ENCODE data around the gene ULK2.

Gene ULK2

GRCh38 chr17:19857640-19858039 lies 10.1 kb downstream of the ULK2 start:
- H3K9ac ChIP-seq (ENCODE audit: low read length), result no peak overlapping the region
- no peaks in the 10 kb centered on the region for H3K36me3 ChIP-seq (ENCODE audit: control insufficient read depth, insufficient read depth, low read length)
- H3K4me3 ChIP-seq (ENCODE audit: low read length), result no peak overlapping the region
- no peaks in the 10 kb centered on the region for H3K9me3 ChIP-seq (ENCODE audit: control insufficient read depth, low read length)
- no peaks in the 10 kb centered on the region for H3K27me3 ChIP-seq (ENCODE audit: control insufficient read depth, insufficient read depth, low read length)
- H3K4me1 ChIP-seq (ENCODE audit: control insufficient read depth, insufficient read depth, low read length), result no peaks in the 10 kb centered on the region

- Histone ChIP-seq H3K9me3 (ENCODE audit: control insufficient read depth, low read length) (no peaks in the 10 kb centered on the region), H3K4me3 (ENCODE audit: low read length) (no peak overlapping the region), H3K27me3 (ENCODE audit: control insufficient read depth, insufficient read depth, low read length) (no peaks in the 10 kb centered on the region), H3K36me3 (ENCODE audit: control insufficient read depth, insufficient read depth, low read length) (no peaks in the 10 kb centered on the region), H3K4me1 (ENCODE audit: control insufficient read depth, insufficient read depth, low read length) (no peaks in the 10 kb centered on the region), H3K9ac (ENCODE audit: low read length) (no peak overlapping the region)
Observed at GRCh38 chr17:19833914-19834313, 33.8 kb downstream of the ULK2 start.

- Histone ChIP-seq H3K36me3 (ENCODE audit: control insufficient read depth, insufficient read depth, low read length) (no peaks in the 10 kb centered on the region), H3K9me3 (ENCODE audit: control insufficient read depth, low read length) (no peaks in the 10 kb centered on the region), H3K4me3 (ENCODE audit: low read length) (no peak overlapping the region), H3K9ac (ENCODE audit: low read length) (no peak overlapping the region), H3K4me1 (ENCODE audit: control insufficient read depth, insufficient read depth, low read length) (no peaks in the 10 kb centered on the region), H3K27me3 (ENCODE audit: control insufficient read depth, insufficient read depth, low read length) (no peaks in the 10 kb centered on the region)
Observed at GRCh38 chr17:19830061-19830460, 37.7 kb downstream of the ULK2 start.

- no peak overlapping the region for H3K4me3 ChIP-seq (ENCODE audit: low read length)
- no peaks in the 10 kb centered on the region for H3K9me3 ChIP-seq (ENCODE audit: control insufficient read depth, low read length)
- H3K36me3 ChIP-seq (ENCODE audit: control insufficient read depth, insufficient read depth, low read length), result no peaks in the 10 kb centered on the region
- no peaks in the 10 kb centered on the region for H3K27me3 ChIP-seq (ENCODE audit: control insufficient read depth, insufficient read depth, low read length)
- no peaks in the 10 kb centered on the region for H3K4me1 ChIP-seq (ENCODE audit: control insufficient read depth, insufficient read depth, low read length)
- no peak overlapping the region for H3K9ac ChIP-seq (ENCODE audit: low read length)
Observed at GRCh38 chr17:19812407-19812806, 55.3 kb downstream of the ULK2 start.

DNA sequence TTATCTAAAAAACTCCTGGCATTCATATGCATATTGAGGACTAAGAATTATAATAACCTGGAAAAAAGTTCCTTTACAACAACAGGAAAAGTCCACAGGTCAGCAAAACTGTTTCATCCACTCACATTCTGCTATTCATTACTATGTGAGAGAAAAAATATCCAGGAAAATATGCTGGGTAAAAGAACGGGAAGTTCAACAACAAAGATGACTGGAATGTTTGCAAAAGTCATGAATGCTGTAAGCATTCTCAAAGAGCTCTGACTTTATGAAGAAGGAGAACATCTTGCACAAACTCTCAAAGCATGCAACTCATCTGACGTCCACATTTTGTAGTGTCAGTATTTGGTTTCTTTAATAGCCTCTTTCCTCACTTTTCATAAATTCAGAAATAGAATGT lies 62.7 kb downstream of the ULK2 start:
- H3K36me3 ChIP-seq (ENCODE audit: control insufficient read depth, insufficient read depth, low read length), result no peaks in the 10 kb centered on the region

GRCh38 chr17:19800571-19800970 lies 67.2 kb downstream of the ULK2 start:
- Histone ChIP-seq H3K4me1 (ENCODE audit: control insufficient read depth, insufficient read depth, low read length) (no peaks in the 10 kb centered on the region), H3K27me3 (ENCODE audit: control insufficient read depth, insufficient read depth, low read length) (no peaks in the 10 kb centered on the region), H3K9me3 (ENCODE audit: control insufficient read depth, low read length) (no peaks in the 10 kb centered on the region), H3K4me3 (ENCODE audit: low read length) (no peak overlapping the region), H3K36me3 (ENCODE audit: control insufficient read depth, insufficient read depth, low read length) (peaks cover 13% of the 10 kb centered on the region), H3K9ac (ENCODE audit: low read length) (no peak overlapping the region)

More for the DNA sequence above, 62.7 kb downstream of the ULK2 start:
- no peak overlapping the region for H3K9ac ChIP-seq (ENCODE audit: low read length)
- H3K4me3 ChIP-seq (ENCODE audit: low read length), result no peak overlapping the region
- H3K4me1 ChIP-seq (ENCODE audit: control insufficient read depth, insufficient read depth, low read length), result no peaks in the 10 kb centered on the region
- H3K9me3 ChIP-seq (ENCODE audit: control insufficient read depth, low read length), result no peaks in the 10 kb centered on the region
- H3K27me3 ChIP-seq (ENCODE audit: control insufficient read depth, insufficient read depth, low read length), result no peaks in the 10 kb centered on the region

DNA sequence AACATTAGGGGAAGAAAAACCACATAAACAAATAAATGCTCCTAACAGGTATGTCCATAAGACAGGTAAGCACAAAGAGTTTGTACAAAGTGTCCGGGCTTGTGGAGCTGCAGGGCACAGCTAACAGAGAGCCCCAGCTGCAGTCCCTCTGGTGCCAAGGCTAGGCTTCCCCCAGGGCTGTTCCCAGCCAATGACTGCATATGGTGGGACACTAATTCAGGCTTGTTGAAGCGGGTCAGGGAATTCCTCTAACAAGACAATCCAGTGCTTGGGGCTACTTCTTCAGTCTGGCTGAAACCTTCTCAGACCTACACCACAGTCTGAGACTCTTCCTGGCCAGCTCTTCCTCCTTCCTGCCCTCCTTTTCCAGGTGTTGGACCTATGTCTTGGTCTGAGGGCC lies 67.9 kb downstream of the ULK2 start:
- Histone ChIP-seq H3K27me3 (ENCODE audit: control insufficient read depth, insufficient read depth, low read length) (no peaks in the 10 kb centered on the region), H3K36me3 (ENCODE audit: control insufficient read depth, insufficient read depth, low read length) (peaks cover 13% of the 10 kb centered on the region), H3K9ac (ENCODE audit: low read length) (no peak overlapping the region), H3K4me3 (ENCODE audit: low read length) (no peak overlapping the region), H3K9me3 (ENCODE audit: control insufficient read depth, low read length) (no peaks in the 10 kb centered on the region), H3K4me1 (ENCODE audit: control insufficient read depth, insufficient read depth, low read length) (no peaks in the 10 kb centered on the region)

GRCh38 chr17:19796457-19796856 lies 71.3 kb downstream of the ULK2 start:
- Histone ChIP-seq H3K4me3 (ENCODE audit: low read length) (no peak overlapping the region), H3K9me3 (ENCODE audit: control insufficient read depth, low read length) (no peaks in the 10 kb centered on the region), H3K36me3 (ENCODE audit: control insufficient read depth, insufficient read depth, low read length) (peaks cover 13% of the 10 kb centered on the region), H3K9ac (ENCODE audit: low read length) (no peak overlapping the region), H3K27me3 (ENCODE audit: control insufficient read depth, insufficient read depth, low read length) (no peaks in the 10 kb centered on the region), H3K4me1 (ENCODE audit: control insufficient read depth, insufficient read depth, low read length) (no peaks in the 10 kb centered on the region)

GRCh38 chr17:19791918-19792550 lies 75.7 kb downstream of the ULK2 start:
- Histone ChIP-seq H3K9ac (ENCODE audit: low read length) (no peak overlapping the region), H3K4me1 (ENCODE audit: control insufficient read depth, insufficient read depth, low read length) (peaks cover 4% of the 10 kb centered on the region), H3K27me3 (ENCODE audit: control insufficient read depth, insufficient read depth, low read length) (no peaks in the 10 kb centered on the region), H3K4me3 (ENCODE audit: low read length) (no peak overlapping the region), H3K9me3 (ENCODE audit: control insufficient read depth, low read length) (no peaks in the 10 kb centered on the region), H3K36me3 (ENCODE audit: control insufficient read depth, insufficient read depth, low read length) (peaks cover 13% of the 10 kb centered on the region)

GRCh38 chr17:19787733-19788357 lies 79.9 kb downstream of the ULK2 start:
- no peak overlapping the region for H3K4me3 ChIP-seq (ENCODE audit: low read length)
- no peak overlapping the region for H3K9ac ChIP-seq (ENCODE audit: low read length)
- H3K36me3 ChIP-seq (ENCODE audit: control insufficient read depth, insufficient read depth, low read length), result no peaks in the 10 kb centered on the region
- no peaks in the 10 kb centered on the region for H3K27me3 ChIP-seq (ENCODE audit: control insufficient read depth, insufficient read depth, low read length)
- H3K4me1 ChIP-seq (ENCODE audit: control insufficient read depth, insufficient read depth, low read length), result peaks cover 4% of the 10 kb centered on the region
- H3K9me3 ChIP-seq (ENCODE audit: control insufficient read depth, low read length), result no peaks in the 10 kb centered on the region

DNA sequence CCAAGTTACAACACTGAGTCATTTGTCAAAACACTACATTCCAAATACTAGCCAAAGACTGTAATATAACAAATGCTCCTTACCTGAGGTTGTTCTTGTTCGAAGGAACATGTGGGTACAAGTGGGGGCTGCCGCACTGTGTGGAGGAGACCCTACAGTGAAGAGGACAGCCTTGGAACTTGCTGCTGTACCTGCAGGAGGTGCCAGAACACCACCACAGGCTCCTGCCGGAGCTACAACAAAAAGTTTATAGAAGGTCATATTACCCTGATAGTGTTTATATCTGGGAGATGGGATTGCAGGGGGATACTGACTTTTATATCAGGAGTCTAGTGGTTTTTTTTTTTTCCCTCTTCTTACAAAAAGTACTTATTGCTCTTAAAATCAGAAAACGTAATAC lies 81.9 kb downstream of the ULK2 start:
- no peaks in the 10 kb centered on the region for H3K36me3 ChIP-seq (ENCODE audit: control insufficient read depth, insufficient read depth, low read length)
- H3K4me3 ChIP-seq (ENCODE audit: low read length), result no peak overlapping the region
- peaks cover 4% of the 10 kb centered on the region for H3K4me1 ChIP-seq (ENCODE audit: control insufficient read depth, insufficient read depth, low read length)
- H3K9me3 ChIP-seq (ENCODE audit: control insufficient read depth, low read length), result no peaks in the 10 kb centered on the region
- no peaks in the 10 kb centered on the region for H3K27me3 ChIP-seq (ENCODE audit: control insufficient read depth, insufficient read depth, low read length)
- H3K9ac ChIP-seq (ENCODE audit: low read length), result no peak overlapping the region

DNA sequence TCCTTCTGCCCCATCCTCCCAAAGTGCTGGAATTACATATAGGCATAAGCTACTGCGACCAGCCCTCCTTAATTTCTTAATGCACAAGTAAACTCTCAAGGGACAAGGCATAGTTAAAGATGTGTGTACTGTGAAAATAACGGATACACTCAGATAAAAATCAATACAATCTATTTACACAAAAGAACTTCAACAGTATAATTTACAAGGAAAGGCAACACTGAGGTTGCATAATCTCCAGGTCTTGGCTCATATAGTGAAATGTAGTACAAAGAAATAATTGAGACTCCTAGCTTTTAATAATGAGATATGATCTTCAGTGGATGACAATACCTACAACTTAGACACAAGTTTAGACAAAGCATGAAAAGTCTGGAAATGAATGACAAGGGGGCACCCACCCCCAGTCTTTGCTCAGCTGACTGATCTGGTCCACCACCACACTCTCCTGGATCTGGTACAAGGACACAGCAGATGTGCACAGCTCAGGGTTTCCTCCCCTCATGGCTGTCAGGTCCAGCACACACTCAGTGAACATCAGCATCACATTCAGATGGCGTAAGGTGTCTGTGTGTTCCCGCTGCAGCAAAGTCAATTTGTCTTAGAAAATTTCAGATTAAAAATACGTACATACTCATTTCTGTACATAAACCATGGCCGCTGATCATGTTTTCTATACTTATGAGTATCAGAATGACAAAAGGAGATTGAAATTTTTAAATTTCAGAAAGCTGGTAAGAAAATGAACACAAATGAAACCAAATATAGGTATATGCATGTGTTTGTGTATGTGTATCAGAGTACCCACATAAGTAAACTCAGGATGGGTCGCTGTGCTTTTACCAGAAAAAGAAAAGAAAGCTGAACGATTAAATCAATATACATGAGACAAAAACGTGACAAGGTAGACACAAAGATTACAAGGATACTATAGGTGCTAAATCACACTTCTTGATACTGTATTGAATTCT lies 86.0 kb downstream of the ULK2 start:
- H3K9me3 ChIP-seq (ENCODE audit: control insufficient read depth, low read length), result no peaks in the 10 kb centered on the region
- no peaks in the 10 kb centered on the region for H3K36me3 ChIP-seq (ENCODE audit: control insufficient read depth, insufficient read depth, low read length)
- H3K4me3 ChIP-seq (ENCODE audit: low read length), result no peak overlapping the region

More for the DNA sequence above, 86.0 kb downstream of the ULK2 start:
- H3K4me1 ChIP-seq (ENCODE audit: control insufficient read depth, insufficient read depth, low read length), result no peaks in the 10 kb centered on the region
- no peak overlapping the region for H3K9ac ChIP-seq (ENCODE audit: low read length)
- no peaks in the 10 kb centered on the region for H3K27me3 ChIP-seq (ENCODE audit: control insufficient read depth, insufficient read depth, low read length)

All from mucosa of stomach (tissue), 1 donor.